IMR-90 (cell line): ENCODE data around the gene BCAT1. TPM values are rescaled to one million over a fixed set of nuclear protein-coding genes. Genes with fewer than 3 reads are reported as not detected.

Experiments
- ATAC-seq: fragments of 200-7000 bp; cut with Tn5 transposase; 2 replicates; pipeline ENCODE4 v1.9.1; 2020; ENCODE audit warnings: low read depth, mild to moderate bottlenecking, moderate library complexity
- BruUV-seq: library from RNA; stranded (reverse); fragments of 400-500 nt; replicated peaks from 2 replicates; lab custom pipeline; 2021; lab: Mats Ljungman, UMichigan
- CTCF ChIA-PET: fragments of 300-600 bp; formaldehyde crosslinking; extraction: SDS; loops from one replicate; lab custom pipeline; 2021; ENCODE audit warnings: antibody characterized with exemption; lab: Yijun Ruan, JAX
- POLR2A ChIA-PET: fragments of 300-600 bp; sonication (Branson Sonifier 250); formaldehyde crosslinking; loops from one replicate; lab custom pipeline; 2022; ENCODE audit warnings: antibody characterized with exemption; ENCODE audit not compliant: unreplicated experiment; lab: Charles Lee
- DNase-seq: peaks from one replicate; pipeline ENCODE4 v3.0.0; 2013
- H2AFZ ChIP-seq: replicated peaks from 2 replicates; pipeline ENCODE3; 2013; ENCODE audit warnings: low read length, mild to moderate bottlenecking; ENCODE audit not compliant: poor library complexity
- H2AK5ac ChIP-seq: 2 replicates; pipeline ENCODE4 v1.6.1; 2013; ENCODE audit warnings: low read depth, low read length, inconsistent platforms
- H2AK9ac ChIP-seq: replicated peaks from 2 replicates; pipeline ENCODE3; 2013; ENCODE audit warnings: mild to moderate bottlenecking, low read depth, low read length, moderate library complexity; ENCODE audit not compliant: poor library complexity
- H2BK120ac ChIP-seq: 2 replicates; pipeline ENCODE4 v1.6.1; 2013; ENCODE audit warnings: low read depth, low read length, inconsistent platforms
- H2BK15ac ChIP-seq: 3 replicates; pipeline ENCODE4 v1.6.1; 2013; ENCODE audit warnings: low read depth, low read length, inconsistent platforms
- H2BK20ac ChIP-seq: 2 replicates; pipeline ENCODE4 v1.6.1; 2013; ENCODE audit warnings: low read depth, mild to moderate bottlenecking, inconsistent platforms, low read length, moderate library complexity
- H2BK5ac ChIP-seq: 2 replicates; pipeline ENCODE4 v1.6.1; 2013; ENCODE audit warnings: mild to moderate bottlenecking, low read depth, low read length, inconsistent platforms; ENCODE audit not compliant: poor library complexity, severe bottlenecking
- H3K14ac ChIP-seq: replicated peaks from 2 replicates; pipeline ENCODE4 v1.6.1; 2013; ENCODE audit warnings: low read depth, low read length, inconsistent platforms
- H3K18ac ChIP-seq: 2 replicates; pipeline ENCODE4 v1.6.1; 2013; ENCODE audit warnings: low read depth, low read length, control low read depth
- H3K23ac ChIP-seq: 2 replicates; pipeline ENCODE4 v1.6.1; 2013; ENCODE audit warnings: low read depth, low read length, inconsistent platforms
- H3K27ac ChIP-seq: 2 replicates; pipeline ENCODE4 v1.5.1; 2013; ENCODE audit warnings: mild to moderate bottlenecking, control low read depth, low read length; ENCODE audit not compliant: insufficient read depth
- H3K27me3 ChIP-seq: 2 replicates; pipeline ENCODE4 v1.6.1; 2013; ENCODE audit warnings: low read length; ENCODE audit not compliant: control insufficient read depth, insufficient read depth
- H3K36me3 ChIP-seq: 2 replicates; pipeline ENCODE4 v1.6.1; 2013; ENCODE audit warnings: low read length, mixed read lengths; ENCODE audit not compliant: control insufficient read depth, insufficient read depth
- H3K4ac ChIP-seq: 2 replicates; pipeline ENCODE4 v1.6.1; 2013; ENCODE audit warnings: low read depth, low read length, inconsistent platforms
- H3K4me1 ChIP-seq: 2 replicates; pipeline ENCODE4 v1.6.1; 2013; ENCODE audit warnings: low read length, mixed read lengths; ENCODE audit not compliant: control insufficient read depth, insufficient read depth
- H3K4me2 ChIP-seq: 2 replicates; pipeline ENCODE4 v1.6.1; 2013; ENCODE audit warnings: low read depth, mild to moderate bottlenecking, control low read depth, low read length, moderate library complexity
- H3K4me3 ChIP-seq: 2 replicates; pipeline ENCODE4 v1.5.1; 2013; ENCODE audit warnings: low read depth, mild to moderate bottlenecking, control low read depth, low read length, moderate library complexity; ENCODE audit not compliant: insufficient read depth
- H3K56ac ChIP-seq: 2 replicates; pipeline ENCODE4 v1.6.1; 2013; ENCODE audit warnings: low read length, inconsistent platforms; ENCODE audit not compliant: insufficient read depth; ENCODE audit errors: extremely low read depth
- H3K79me1 ChIP-seq, 2 experiments: 2 replicates each; pipeline ENCODE4 v1.6.1; 2013; ENCODE audit warnings: low read length in 2 of 2, inconsistent platforms in 1 of 2, low read depth in 1 of 2
- H3K9ac ChIP-seq: 2 replicates; pipeline ENCODE4 v1.6.1; 2013; ENCODE audit warnings: low read depth, low read length, control low read depth
- H3K9me1 ChIP-seq: 2 replicates; pipeline ENCODE4 v1.6.1; 2013; ENCODE audit warnings: low read length, inconsistent platforms; ENCODE audit not compliant: insufficient read depth
- H3K9me3 ChIP-seq: 2 replicates; pipeline ENCODE4 v1.6.1; 2013; ENCODE audit warnings: low read length; ENCODE audit not compliant: control insufficient read depth, insufficient read depth
- H4K20me1 ChIP-seq: 2 replicates; pipeline ENCODE4 v1.6.1; 2013; ENCODE audit warnings: low read length, inconsistent platforms; ENCODE audit not compliant: insufficient read depth
- H4K5ac ChIP-seq: 2 replicates; pipeline ENCODE4 v1.6.1; 2013; ENCODE audit warnings: mild to moderate bottlenecking, low read depth, low read length, control low read depth
- H4K8ac ChIP-seq, 2 experiments: 2 replicates each; pipeline ENCODE4 v1.6.1; 2013; ENCODE audit warnings: low read depth in 2 of 2, low read length in 2 of 2, control low read depth in 1 of 2, inconsistent platforms in 1 of 2
- H4K91ac ChIP-seq: 2 replicates; pipeline ENCODE4 v1.6.1; 2013; ENCODE audit warnings: low read depth, low read length, inconsistent platforms; ENCODE audit not compliant: insufficient read depth
- POLR2A ChIP-seq: IDR thresholded peaks from 2 replicates; pipeline ENCODE4 v1.6.1; 2012; ENCODE audit warnings: mild to moderate bottlenecking, low read depth, low read length
- RFX5 ChIP-seq: IDR thresholded peaks from 2 replicates; pipeline ENCODE4 v1.8.0; 2012; ENCODE audit warnings: low read depth, mild to moderate bottlenecking, low read length, moderate library complexity
- WGBS, 2 experiments: methylation state at CpG; one replicate each; pipeline versions ENCODE4 v1.1.5 to v1.1.7; 2013; ENCODE audit warnings: missing lambda C conversion rate in 2 of 2; ENCODE audit not compliant: insufficient read length in 1 of 2; ENCODE audit errors: extremely low coverage in 2 of 2; 5-methylcytosine and 5-hydroxymethylcytosine counted together
- dilution Hi-C: fragments of 300-500 bp; cut with HindIII; formaldehyde crosslinking; loops from one replicate; pipeline ENCODE4 v1.14.3; 2018; ENCODE audit warnings: low sequenced_read_pairs; ENCODE audit not compliant: unreplicated experiment
- in situ Hi-C: fragments of 300-500 bp; cut with MboI; formaldehyde crosslinking; loops from 3 replicates; pipeline ENCODE4 v1.14.3; 2019; ENCODE audit warnings: low sequenced_read_pairs, inconsistent platforms, mixed read lengths
- intact Hi-C: fragments of 100-400 bp; cut with micrococcal nuclease; formaldehyde crosslinking; loops from 2 replicates; pipeline ENCODE4 v1.10.0; 2022
- polyA plus RNA-seq, 3 experiments: library from polyadenylated mRNA; depleted of rRNA; stranded (reverse); fragments of >200 nt; gene quantifications; 2 replicates each; pipeline ENCODE4 v1.2.3, GENCODE V29; 2012; ENCODE audit warnings: low replicate concordance in 1 of 3
- total RNA-seq: library from RNA; depleted of rRNA; stranded (reverse); fragments of >200 nt; gene quantifications from 2 replicates; pipeline ENCODE4 v1.2.3, GENCODE V29; 2012

Gene BCAT1
- total and polyA plus RNA-seq, 2 of the 4 experiments (the other 2 are of a cell fraction), result 30.4 to 683 TPM

DNA sequence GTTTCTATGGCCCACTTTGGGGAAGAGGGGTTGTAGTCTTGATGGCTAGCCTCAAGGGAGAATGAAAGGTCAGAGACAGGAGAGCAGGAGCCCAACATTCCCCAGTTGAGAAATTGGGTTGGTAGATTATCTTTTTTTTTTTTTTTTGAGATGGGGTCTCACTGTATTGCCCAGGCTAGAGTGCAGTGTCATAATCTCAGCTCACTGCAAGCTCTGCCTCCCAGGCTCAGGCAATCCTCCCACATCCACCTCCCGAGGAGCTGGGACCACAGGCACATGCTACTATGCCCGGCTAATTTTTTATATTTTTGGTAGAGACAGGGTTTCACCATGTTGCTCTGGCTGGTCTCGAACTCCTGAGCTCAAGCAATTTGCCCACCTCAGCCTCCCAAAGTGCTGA, 34.9 kb downstream of the BCAT1 start:
- intact Hi-C loops, result loop anchor here (5.0 kb wide), 1 partner anchor 33 kb away; the partner anchor contains the start of gene BCAT1
- peaks cover 18 to 68% of the 10 kb centered on the region in 2 experiments for H3K79me1 ChIP-seq
- H3K14ac ChIP-seq, result peak overlapping the region; percentile 10; the same call in 1 of the 2 replicates
- no TSS peak for BruUV-seq
- H2BK20ac ChIP-seq, result peak overlapping the region; percentile 81; the same call in 1 of the 2 replicates
- peaks cover 2% of the 10 kb centered on the region; the same call in 1 of the 2 replicates for H3K36me3 ChIP-seq
- H2BK120ac ChIP-seq, result peak overlapping the region; percentile 60; the same call in 1 of the 2 replicates
- DNase-seq (no peak), ATAC-seq (no peak)
- no CpG with 5 or more reads among the region's 3 CpGs for WGBS, 2 experiments
- dilution Hi-C loops, result no loop called here
- no peak overlapping the region for H3K4me2 ChIP-seq
- no peak overlapping the region for H2AFZ ChIP-seq
- peak overlapping the region; percentile 52; the same call in 1 of the 2 replicates for H4K91ac ChIP-seq
- H3K4me1 ChIP-seq, result peaks cover 11% of the 10 kb centered on the region
- no peak overlapping the region for H3K9ac ChIP-seq
- no peak overlapping the region for H2AK9ac ChIP-seq
- H4K20me1 ChIP-seq, result peaks cover 27% of the 10 kb centered on the region; the same call in 1 of the 2 replicates
- H3K56ac ChIP-seq, result no peak overlapping the region
- H3K9me3 ChIP-seq, result 0 out of 2 replicates have a peak, but pooled peaks cover 2% of the 10 kb centered on the region
- H2BK15ac ChIP-seq, result no peak overlapping the region
- H4K8ac ChIP-seq, result peak overlapping the region in 1 of 2 experiments; percentile 31; a peak in 2 of 4 replicates
- peak overlapping the region; percentile 43; the same call in 1 of the 2 replicates for H2AK5ac ChIP-seq
- peaks cover 12% of the 10 kb centered on the region for H3K9me1 ChIP-seq
- H3K4ac ChIP-seq, result peak overlapping the region; percentile 80; the same call in 1 of the 2 replicates
- H2BK5ac ChIP-seq, result peak overlapping the region; percentile 88
- in situ Hi-C loops, result no loop called here
- CTCF ChIA-PET, result no interaction called here
- POLR2A ChIA-PET, result no interaction called here
- no peak overlapping the region for H3K23ac ChIP-seq
- no peak overlapping the region; the same call in 1 of the 2 replicates for H3K18ac ChIP-seq
- TF ChIP-seq RFX5 (no peak), POLR2A (no peak)
- H3K27me3 ChIP-seq, result no peaks in the 10 kb centered on the region
- H4K5ac ChIP-seq, result no peak overlapping the region; the same call in 1 of the 2 replicates
- no peak overlapping the region for H3K4me3 ChIP-seq
- H3K27ac ChIP-seq, result no peak overlapping the region
